22Rv1 (cell line): ENCODE data around the gene CSTB.

ENCODE experiments used
- ZFX ChIP-seq: fragments of 450-650 bp; IDR thresholded peaks from 2 replicates; pipeline ENCODE4 v1.6.1; 2017; ENCODE audit warnings: antibody characterized with exemption, borderline replicate concordance
- TF ChIP-seq, protein P1 (sequence below): fragments of 450-650 bp; IDR thresholded peaks from 2 replicates; pipeline ENCODE4 v1.5.1; 2017; ENCODE audit warnings: mild to moderate bottlenecking

GRCh38 chr21:43815991-43816390, 39.9 kb upstream of the CSTB start:
- TF ChIP-seq, protein P1, sequence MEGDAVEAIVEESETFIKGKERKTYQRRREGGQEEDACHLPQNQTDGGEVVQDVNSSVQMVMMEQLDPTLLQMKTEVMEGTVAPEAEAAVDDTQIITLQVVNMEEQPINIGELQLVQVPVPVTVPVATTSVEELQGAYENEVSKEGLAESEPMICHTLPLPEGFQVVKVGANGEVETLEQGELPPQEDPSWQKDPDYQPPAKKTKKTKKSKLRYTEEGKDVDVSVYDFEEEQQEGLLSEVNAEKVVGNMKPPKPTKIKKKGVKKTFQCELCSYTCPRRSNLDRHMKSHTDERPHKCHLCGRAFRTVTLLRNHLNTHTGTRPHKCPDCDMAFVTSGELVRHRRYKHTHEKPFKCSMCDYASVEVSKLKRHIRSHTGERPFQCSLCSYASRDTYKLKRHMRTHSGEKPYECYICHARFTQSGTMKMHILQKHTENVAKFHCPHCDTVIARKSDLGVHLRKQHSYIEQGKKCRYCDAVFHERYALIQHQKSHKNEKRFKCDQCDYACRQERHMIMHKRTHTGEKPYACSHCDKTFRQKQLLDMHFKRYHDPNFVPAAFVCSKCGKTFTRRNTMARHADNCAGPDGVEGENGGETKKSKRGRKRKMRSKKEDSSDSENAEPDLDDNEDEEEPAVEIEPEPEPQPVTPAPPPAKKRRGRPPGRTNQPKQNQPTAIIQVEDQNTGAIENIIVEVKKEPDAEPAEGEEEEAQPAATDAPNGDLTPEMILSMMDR = no peak
- TF ChIP-seq ZFX = no peak
